GM12878 (cell line): ENCODE data around the gene EPHA8. TPM values are rescaled to one million over a fixed set of nuclear protein-coding genes. Genes with fewer than 3 reads are reported as not detected.

Source experiments
- ATAC-seq: fragments of 200-7000 bp; cut with Tn5 transposase; 3 replicates; pipeline ENCODE4 v1.9.1; 2020; ENCODE audit warnings: mild to moderate bottlenecking, moderate library complexity
- BruUV-seq: library from RNA; stranded (reverse); fragments of 400-500 nt; replicated peaks from 2 replicates; lab custom pipeline; 2021; lab: Mats Ljungman, UMichigan
- CTCF ChIA-PET: fragments of 300-600 bp; sonication (Branson Sonifier 250); formaldehyde crosslinking; extraction: SDS; loops from one replicate; lab custom pipeline; 2021; ENCODE audit warnings: inconsistent platforms; lab: Yijun Ruan, JAX
- POLR2A ChIA-PET: fragments of 350-600 bp; formaldehyde crosslinking; extraction: SDS; loops from one replicate; lab custom pipeline; 2021; ENCODE audit warnings: inconsistent platforms; lab: Charles Lee
- RAD21 ChIA-PET: fragments of 300-600 bp; sonication (Branson Sonifier 250); formaldehyde crosslinking; loops from one replicate; lab custom pipeline; 2023; ENCODE audit warnings: antibody characterized with exemption; ENCODE audit not compliant: unreplicated experiment; lab: Charles Lee
- SMC1A ChIA-PET: fragments of 300-600 bp; sonication (Branson Sonifier 250); formaldehyde crosslinking; loops from one replicate; lab custom pipeline; 2023; ENCODE audit not compliant: unreplicated experiment, uncharacterized antibody; lab: Charles Lee
- DNase-seq: peaks from one replicate; pipeline ENCODE4 v3.0.0-alpha.2; 2011; ENCODE audit warnings: low read depth, low spot score
- FAIRE-seq: peaks from 3 replicates; lab custom pipeline; 2011; peaks lifted over from hg19 to GRCh38; lab: Jason Lieb, UNC
- H2AFZ ChIP-seq: 2 replicates; pipeline ENCODE4 v1.6.0; 2011; ENCODE audit warnings: low read depth, low read length, control low read depth; ENCODE audit not compliant: control insufficient read depth
- H3K27ac ChIP-seq: 2 replicates; pipeline ENCODE4 v1.5.1; 2011; ENCODE audit warnings: control low read depth; ENCODE audit not compliant: control insufficient read depth, insufficient read depth
- H3K27me3 ChIP-seq, 2 experiments: replicated peaks in 1 of 2; 2 replicates each; pipeline versions ENCODE4 v1.6.0 to v1.6.1; 2011; ENCODE audit warnings: low read length in 1 of 2; ENCODE audit not compliant: control insufficient read depth in 2 of 2, insufficient read depth in 2 of 2
- H3K36me3 ChIP-seq, 2 experiments: 2 replicates each; pipeline ENCODE4 v1.5.1; 2011; ENCODE audit warnings: low read length in 1 of 2; ENCODE audit not compliant: control insufficient read depth in 2 of 2, insufficient read depth in 2 of 2
- H3K4me1 ChIP-seq: 2 replicates; pipeline ENCODE4 v1.6.1; 2011; ENCODE audit warnings: mild to moderate bottlenecking, low read length, moderate library complexity, mixed read lengths; ENCODE audit not compliant: control insufficient read depth, insufficient read depth
- H3K4me2 ChIP-seq: 2 replicates; pipeline ENCODE4 v1.6.0; 2011; ENCODE audit warnings: control low read depth; ENCODE audit not compliant: control insufficient read depth, insufficient read depth
- H3K4me3 ChIP-seq: fragments of 200-600 bp; sonication (generic); 2 replicates; pipeline ENCODE4 v1.5.1; 2016
- H3K79me2 ChIP-seq: 2 replicates; pipeline ENCODE4 v1.6.0; 2011; ENCODE audit warnings: low read length; ENCODE audit not compliant: control insufficient read depth, insufficient read depth
- H3K9ac ChIP-seq: 2 replicates; pipeline ENCODE4 v1.8.0; 2011; ENCODE audit warnings: low read length, control low read depth, mixed read lengths; ENCODE audit not compliant: control insufficient read depth, insufficient read depth
- H3K9me3 ChIP-seq: replicated peaks from 3 replicates; pipeline ENCODE4 v1.5.1; 2011; ENCODE audit warnings: mild to moderate bottlenecking, low read length; ENCODE audit not compliant: control insufficient read depth, insufficient read depth
- H4K20me1 ChIP-seq: 2 replicates; pipeline ENCODE4 v1.6.0; 2011; ENCODE audit not compliant: control insufficient read depth, insufficient read depth
- CEBPB ChIP-seq, 2 experiments: fragments of 150-350 bp in 1 of 2; IDR thresholded peaks; 2 replicates each; pipeline ENCODE4 v1.6.1; 2012 to 2014; ENCODE audit warnings: low read depth in 2 of 2, low read length in 2 of 2, borderline replicate concordance in 1 of 2, inconsistent platforms in 1 of 2
- EGR1 ChIP-seq, 2 experiments: IDR thresholded peaks; 1 replicate in 1 of 2; 2 replicates in 1 of 2; pipeline ENCODE4 v1.6.1; 2011 to 2012; ENCODE audit warnings: low read depth in 2 of 2, low read length in 2 of 2, borderline replicate concordance in 1 of 2, mild to moderate bottlenecking in 1 of 2, moderate library complexity in 1 of 2
- GABPA ChIP-seq: IDR thresholded peaks from 2 replicates; pipeline ENCODE4 v1.6.1; 2014; ENCODE audit warnings: antibody characterized with exemption, low read depth, mild to moderate bottlenecking, inconsistent platforms
- KLF5 ChIP-seq: fragments of 450-650 bp; IDR thresholded peaks from 2 replicates; pipeline ENCODE4 v1.6.1; 2014; ENCODE audit warnings: mild to moderate bottlenecking; ENCODE audit not compliant: partially characterized antibody
- MYC ChIP-seq: IDR thresholded peaks from 2 replicates; pipeline ENCODE4 v1.6.1; 2011; ENCODE audit warnings: mild to moderate bottlenecking, low read length, moderate library complexity, inconsistent platforms; ENCODE audit not compliant: insufficient read depth, insufficient replicate concordance, insufficient read length, severe bottlenecking
- POU2F2 ChIP-seq: IDR thresholded peaks from 3 replicates; pipeline ENCODE4 v1.6.1; 2011; ENCODE audit warnings: low read depth, mild to moderate bottlenecking, low read length, borderline replicate concordance
- SPI1 ChIP-seq: IDR thresholded peaks from 2 replicates; pipeline ENCODE4 v1.6.1; 2011; ENCODE audit warnings: low read depth, mild to moderate bottlenecking, low read length, moderate library complexity, borderline replicate concordance; ENCODE audit not compliant: insufficient read depth
- SREBF2 ChIP-seq: IDR thresholded peaks from 2 replicates; pipeline ENCODE4 v1.6.1; 2012; ENCODE audit warnings: mild to moderate bottlenecking, low read length
- SRF ChIP-seq, 2 experiments: IDR thresholded peaks; 2 replicates each; pipeline ENCODE4 v1.6.1; 2011; ENCODE audit warnings: low read depth in 2 of 2, low read length in 2 of 2, mild to moderate bottlenecking in 1 of 2, moderate library complexity in 1 of 2
- ZNF384 ChIP-seq: IDR thresholded peaks from 2 replicates; pipeline ENCODE4 v1.6.1; 2012; ENCODE audit warnings: low read depth, mild to moderate bottlenecking, low read length, improper control_type of control experiment, borderline replicate concordance
- WGBS: methylation state at CpG from one replicate; pipeline ENCODE4 v1.1.6; 2016; ENCODE audit warnings: low lambda C conversion rate; ENCODE audit not compliant: insufficient replicate concordance, insufficient coverage; ENCODE audit errors: missing lambda C conversion rate; 5-methylcytosine and 5-hydroxymethylcytosine counted together
- in situ Hi-C: fragments of 300-500 bp; cut with MboI; formaldehyde crosslinking; loops from 9 replicates; pipeline ENCODE4 v1.14.3; 2018; ENCODE audit warnings: mixed read lengths
- intact Hi-C: fragments of 100-400 bp; cut with micrococcal nuclease; formaldehyde crosslinking; loops from one replicate; pipeline ENCODE4 v1.14.2; 2022; ENCODE audit not compliant: unreplicated experiment
- polyA plus RNA-seq, 11 experiments: library from polyadenylated mRNA; depleted of rRNA in 4 of 11; unstranded in 6 of 11; stranded (reverse) in 5 of 11; fragments of >200 nt; fragmentation: Nextera tagmentation in 4 of 11; fragmentation: Illumina TruSeq in 1 of 11; extraction: Ambion mirVana in 4 of 11; extraction: Trizol in 1 of 11; gene quantifications; 1 replicate in 1 of 11; 2 replicates in 10 of 11; pipeline versions ENCODE4 v1.2.1 to v1.2.3, GENCODE V29; 2011 to 2016; ENCODE audit warnings: inconsistent platforms in 2 of 11, missing spikeins in 2 of 11, low read depth in 1 of 11
- total RNA-seq, 4 experiments: library from RNA; depleted of rRNA in 3 of 4; stranded (reverse); fragments of >200 nt in 3 of 4; fragmentation: Illumina TruSeq in 1 of 4; extraction: Trizol in 1 of 4; gene quantifications; 2 replicates each; pipeline versions ENCODE4 v1.2.1 to v1.2.3, GENCODE V29; 2013 to 2021

Gene EPHA8
- total and polyA plus RNA-seq, 10 of the 15 experiments (the other 5 are each of a cell fraction or from before 2014, with no cell fraction given): not detected

DNA sequence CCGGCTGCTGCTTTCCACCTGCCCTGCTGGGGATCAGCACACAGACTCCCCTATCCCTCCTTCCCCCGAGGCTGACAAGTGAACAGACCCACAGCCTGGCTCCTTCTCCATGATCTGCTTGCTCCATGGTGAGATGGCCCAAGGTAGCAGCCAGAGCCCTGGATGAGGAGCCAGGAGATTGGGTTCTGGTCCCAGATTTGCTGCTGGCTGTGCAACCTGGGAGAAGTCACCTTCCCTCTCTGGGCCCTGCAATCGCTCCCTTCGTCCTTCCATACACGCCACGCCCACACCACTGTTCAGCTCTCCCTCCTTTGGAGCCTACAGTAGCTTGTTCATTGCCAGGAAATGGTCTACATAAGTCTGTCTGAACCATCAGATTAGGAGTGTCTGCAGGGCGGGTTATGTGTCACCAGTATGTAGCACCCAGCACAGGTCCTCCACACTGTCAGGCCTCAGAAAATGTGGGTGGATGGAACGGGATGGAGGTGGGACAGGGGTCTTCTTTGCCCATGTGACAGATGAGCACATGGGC, 9.2 kb upstream of the EPHA8 start:
- 26% methylated on average over 8 of the region's 8 CpGs for WGBS

GRCh38 chr1:22555371-22555656, 8.0 kb upstream of the EPHA8 start:
- no peak for DNase-seq
- no peak for FAIRE-seq
- 9% methylated on average over 3 of the region's 3 CpGs for WGBS
- Histone ChIP-seq H3K27ac (no peak overlapping the region), H3K36me3 (no peaks in the 10 kb centered on the region), H2AFZ (no peak overlapping the region), H3K9me3 (no peaks in the 10 kb centered on the region), H3K4me1 (no peaks in the 10 kb centered on the region), H3K4me3 (no peak overlapping the region), H3K4me2 (no peak overlapping the region), H4K20me1 (no peaks in the 10 kb centered on the region), H3K79me2 (no peaks in the 10 kb centered on the region), H3K27me3 (peaks cover 4 to 12% of the 10 kb centered on the region in 2 experiments), H3K9ac (no peak overlapping the region)
- BruUV-seq: no TSS peak
- in situ Hi-C loops (no loop called here), intact Hi-C loops (no loop called here)
- ChIA-PET RAD21 (no interaction called here), SMC1A (no interaction called here), CTCF (no interaction called here), POLR2A (no interaction called here)
- no peak for ATAC-seq
- TF ChIP-seq MYC: no peak

More for the DNA sequence above, 9.2 kb upstream of the EPHA8 start:
- Histone ChIP-seq H3K4me3 (no peak overlapping the region), H3K79me2 (no peaks in the 10 kb centered on the region), H3K9ac (no peak overlapping the region), H3K27ac (no peak overlapping the region), H3K4me2 (no peak overlapping the region), H3K4me1 (no peaks in the 10 kb centered on the region), H3K27me3 (peaks cover 4 to 12% of the 10 kb centered on the region in 2 experiments), H2AFZ (no peak overlapping the region), H4K20me1 (no peaks in the 10 kb centered on the region), H3K9me3 (no peaks in the 10 kb centered on the region), H3K36me3 (no peaks in the 10 kb centered on the region)
- DNase-seq: no peak
- no peak for FAIRE-seq
- CTCF ChIA-PET: no interaction called here
- POLR2A ChIA-PET: no interaction called here
- no peak for ATAC-seq
- BruUV-seq: no TSS peak
- SMC1A ChIA-PET: no interaction called here
- TF ChIP-seq GABPA (no peak), ZNF384 (no peak), CEBPB (IDR thresholded peaks at IDR 0.05; ENCODE audit: borderline replicate concordance in 1 of 2, low read depth in 2 of 2, low read length in 2 of 2) (no peak), SREBF2 (no peak), SPI1 (no peak), POU2F2 (no peak), EGR1 (IDR thresholded peaks at IDR 0.05; ENCODE audit: borderline replicate concordance in 1 of 2, low read depth in 2 of 2, low read length in 2 of 2) (no peak), SRF (IDR thresholded peaks at IDR 0.05; ENCODE audit: low read depth in 2 of 2, low read length in 2 of 2) (no peak), KLF5 (no peak)
- intact Hi-C loops: no loop called here
- in situ Hi-C loops: no loop called here
- RAD21 ChIA-PET: no interaction called here
